ENCODE measurements around the gene RERE.

The RERE gene

GRCh38 chr1:8706995-8707396 lies 110.4 kb downstream of the RERE start (continued):
- TF ChIP-seq ZBTB10 (tag by site-specific recombination; IDR thresholded peaks at IDR 0.05) (no peak), ZIC2 (tag by site-specific recombination; IDR thresholded peaks at IDR 0.05) (peak; percentile 78), ZSCAN16 (tag by site-specific recombination; IDR thresholded peaks at IDR 0.05) (no peak), ZNF324 (tag by site-specific recombination; IDR thresholded peaks at IDR 0.05) (peak; percentile 53; the same call in 1 of the 2 replicates), HOXD13 (CRISPR knock-in tag; IDR thresholded peaks at IDR 0.05; ENCODE audit: borderline replicate concordance) (peak; percentile 66; the same call in 1 of the 2 replicates), ZNF184 (tag by site-specific recombination; IDR thresholded peaks at IDR 0.05) (no peak), ZNF621 (tag by site-specific recombination; IDR thresholded peaks at IDR 0.05) (no peak), SCRT2 (tag by site-specific recombination; IDR thresholded peaks at IDR 0.05) (peak; percentile 57), ZNF140 (tag by site-specific recombination; IDR thresholded peaks at IDR 0.05) (no peak), ZNF354C (tag by site-specific recombination; IDR thresholded peaks at IDR 0.05; ENCODE audit: borderline replicate concordance, low read depth) (no peak), ZNF510 (tag by site-specific recombination; IDR thresholded peaks at IDR 0.05; ENCODE audit: insufficient replicate concordance) (no peak), ZNF266 (tag by site-specific recombination; IDR thresholded peaks at IDR 0.05; ENCODE audit: low read depth) (no peak), ZNF488 (tag by site-specific recombination; IDR thresholded peaks at IDR 0.05) (no peak), ZNF843 (tag by site-specific recombination; IDR thresholded peaks at IDR 0.05) (peak; percentile 93), ZNF10 (tag by site-specific recombination; IDR thresholded peaks at IDR 0.05) (peak; percentile 76), TCF7L2 (IDR thresholded peaks at IDR 0.05; ENCODE audit: borderline replicate concordance, low read depth, low read length) (peak; percentile 51), ZXDB (tag by site-specific recombination; IDR thresholded peaks at IDR 0.05) (peak; percentile 96), ZNF555 (tag by site-specific recombination; conservative IDR thresholded peaks at IDR 0.05) (no peak), ZNF146 (tag by site-specific recombination; IDR thresholded peaks at IDR 0.05) (no peak), ZNF121 (tag by site-specific recombination; IDR thresholded peaks at IDR 0.05) (0 out of 2 replicates have a peak, but pooled peaks have one; percentile 44), ZNF707 (tag by site-specific recombination; IDR thresholded peaks at IDR 0.05) (no peak), ZSCAN30 (tag by site-specific recombination; IDR thresholded peaks at IDR 0.05) (peak; percentile 95), ZNF529 (tag by site-specific recombination; IDR thresholded peaks at IDR 0.05; ENCODE audit: insufficient replicate concordance) (no peak), ZNF645 (tag by site-specific recombination; IDR thresholded peaks at IDR 0.05) (no peak), ZFHX2 (tag by site-specific recombination; conservative IDR thresholded peaks at IDR 0.05) (no peak), ZNF664 (tag by site-specific recombination; IDR thresholded peaks at IDR 0.05) (peak; percentile 94; the same call in 1 of the 2 replicates), PRDM6 (tag by site-specific recombination; IDR thresholded peaks at IDR 0.05) (peak; percentile 93), ZBTB49 (tag by site-specific recombination; IDR thresholded peaks at IDR 0.05; ENCODE audit: low read depth) (no peak), ZBTB26 (tag by site-specific recombination; optimal IDR thresholded peaks at IDR 0.05) (peak; percentile 34), HOXC10 (CRISPR knock-in tag; IDR thresholded peaks at IDR 0.05) (no peak), SP2 (tag by site-specific recombination; IDR thresholded peaks at IDR 0.05) (peak; percentile 52), ZNF48 (tag by site-specific recombination; IDR thresholded peaks at IDR 0.05) (no peak), REPIN1 (tag by site-specific recombination; IDR thresholded peaks at IDR 0.05; ENCODE audit: low read depth) (no peak)

All from HEK293 (cell line).